ENCODE measurements around the gene CALCOCO1. TPM values are rescaled to one million over a fixed set of nuclear protein-coding genes. Genes with fewer than 3 reads are reported as not detected.

The CALCOCO1 gene
- total and polyA plus RNA-seq, 10 of the 15 experiments (the other 5 are each of a cell fraction or from before 2014, with no cell fraction given): 2.8 to 55.9 (median 13.7) TPM

GRCh38 chr12:53746592-53747092, 19.4 kb upstream of the CALCOCO1 start:
- H3K79me2 ChIP-seq (ENCODE audit: control insufficient read depth, insufficient read depth, low read length): no peaks in the 10 kb centered on the region
- ChIA-PET CTCF (interaction anchor here (0.7 to 10.2 kb wide), 38 partner anchors 11 to 480 kb away, joined by 3 to 459 read pairs (median 4); partner anchors contain the start of genes ATF7, ATP5MC2, CALCOCO1 and CISTR), RAD21 (ENCODE audit: unreplicated experiment) (interaction anchor here (0.9 to 6.1 kb wide), 14 partner anchors 10 to 203 kb away, joined by 3 to 129 read pairs (median 8); partner anchors contain the start of genes ATP5MC2 and CALCOCO1), SMC1A (ENCODE audit: uncharacterized antibody, unreplicated experiment) (interaction anchor here (0.8 to 9.8 kb wide), 15 partner anchors 9 to 238 kb away, joined by 3 to 156 read pairs (median 10); partner anchors contain the start of genes ATP5MC2 and CALCOCO1), POLR2A (interaction anchor here (0.7 to 3.2 kb wide), 3 partner anchors 10 to 40 kb away, joined by 3 to 23 read pairs (median 3); no protein-coding TSS in a partner anchor)
- H3K27me3 ChIP-seq (replicated peaks in 1 of 2; ENCODE audit: control insufficient read depth in 2 of 2, insufficient read depth in 2 of 2, low read length in 1 of 2): peaks cover 0 to 7% of the 10 kb centered on the region in 2 experiments; a peak in 1 of 4 replicates
- H3K4me1 ChIP-seq (ENCODE audit: control insufficient read depth, insufficient read depth, low read length): peaks cover 9% of the 10 kb centered on the region
- intact Hi-C loops (cut with micrococcal nuclease; ENCODE audit: unreplicated experiment) (loop anchor here (2.0 kb wide), 1 partner anchor 204 kb away; no protein-coding TSS in a partner anchor), in situ Hi-C loops (cut with MboI) (no loop called here)
- DNase-seq (ENCODE audit: low read depth, low spot score): peak; percentile 35
- FAIRE-seq: peak; percentile 96
- H3K4me3 ChIP-seq: no peak overlapping the region
- H4K20me1 ChIP-seq (ENCODE audit: control insufficient read depth, insufficient read depth): no peaks in the 10 kb centered on the region
- H3K36me3 ChIP-seq (ENCODE audit: control insufficient read depth in 2 of 2, insufficient read depth in 2 of 2, low read length in 1 of 2): no peaks in the 10 kb centered on the region
- ATAC-seq: peak; percentile 55
- no peak overlapping the region for H3K4me2 ChIP-seq (ENCODE audit: control insufficient read depth, insufficient read depth)
- no peak overlapping the region for H3K9ac ChIP-seq (ENCODE audit: control insufficient read depth, insufficient read depth, low read length)
- no TSS peak for BruUV-seq (replicated peaks)
- H3K9me3 ChIP-seq (replicated peaks; ENCODE audit: control insufficient read depth, insufficient read depth, low read length): no peaks in the 10 kb centered on the region
- WGBS (ENCODE audit: insufficient coverage, insufficient replicate concordance, low lambda C conversion rate, missing lambda C conversion rate): 1% methylated on average over 20 of the region's 20 CpGs
- H2AFZ ChIP-seq (ENCODE audit: control insufficient read depth, low read depth, low read length): peak overlapping the region; percentile 31; the same call in 1 of the 2 replicates
- H3K27ac ChIP-seq (ENCODE audit: control insufficient read depth, insufficient read depth): no peak overlapping the region
- 0 out of 3 replicates have a peak, but pooled peaks of 1 of the 2 experiments have one; percentile 23 for TF ChIP-seq EGR1 (IDR thresholded peaks at IDR 0.05; ENCODE audit: borderline replicate concordance in 1 of 2, low read depth in 2 of 2, low read length in 2 of 2)
- peak; percentile 31 to 60; a peak in 3 of 4 replicates for TF ChIP-seq IKZF2 (IDR thresholded peaks at IDR 0.05)
- TF ChIP-seq RELB (IDR thresholded peaks at IDR 0.05; ENCODE audit: low read depth): 0 out of 2 replicates have a peak, but pooled peaks have one; percentile 39
- TF ChIP-seq CEBPZ (IDR thresholded peaks at IDR 0.05; ENCODE audit: low read depth, low read length): no peak
- TF ChIP-seq CREB1 (IDR thresholded peaks at IDR 0.05; ENCODE audit: low read depth): peak; percentile 60
- TF ChIP-seq CBX3 (IDR thresholded peaks at IDR 0.05; ENCODE audit: borderline replicate concordance, low read depth): no peak
- TF ChIP-seq CREM (IDR thresholded peaks at IDR 0.05; ENCODE audit: low read depth): 0 out of 2 replicates have a peak, but pooled peaks have one; percentile 41
- TF ChIP-seq HDAC6 (IDR thresholded peaks at IDR 0.05; ENCODE audit: unreplicated experiment): no peak
- no peak for TF ChIP-seq FOXK2 (IDR thresholded peaks at IDR 0.05)
- no peak for TF ChIP-seq BACH1 (IDR thresholded peaks at IDR 0.05; ENCODE audit: borderline replicate concordance)
- peak; percentile 83 for TF ChIP-seq YY1 (IDR thresholded peaks at IDR 0.05; ENCODE audit: low read depth, low read length)
- peak; percentile 79; the same call in 1 of the 2 replicates for TF ChIP-seq RB1 (IDR thresholded peaks at IDR 0.05; ENCODE audit: borderline replicate concordance)
- 0 out of 2 replicates have a peak, but pooled peaks have one; percentile 29 for TF ChIP-seq TCF12 (IDR thresholded peaks at IDR 0.05; ENCODE audit: low read depth, low read length)
- no peak for TF ChIP-seq ZBTB40 (IDR thresholded peaks at IDR 0.05; ENCODE audit: borderline replicate concordance)
- no peak for TF ChIP-seq PAX8 (IDR thresholded peaks at IDR 0.05)

All from GM12878 (cell line).